ENCODE results near the gene UBR3.
"Not testable (repeated sequence)": the region's sequence is repeated elsewhere in the genome, so short reads cannot be mapped to it uniquely, and the experiment has no call there.

UBR3 gene, protein sequence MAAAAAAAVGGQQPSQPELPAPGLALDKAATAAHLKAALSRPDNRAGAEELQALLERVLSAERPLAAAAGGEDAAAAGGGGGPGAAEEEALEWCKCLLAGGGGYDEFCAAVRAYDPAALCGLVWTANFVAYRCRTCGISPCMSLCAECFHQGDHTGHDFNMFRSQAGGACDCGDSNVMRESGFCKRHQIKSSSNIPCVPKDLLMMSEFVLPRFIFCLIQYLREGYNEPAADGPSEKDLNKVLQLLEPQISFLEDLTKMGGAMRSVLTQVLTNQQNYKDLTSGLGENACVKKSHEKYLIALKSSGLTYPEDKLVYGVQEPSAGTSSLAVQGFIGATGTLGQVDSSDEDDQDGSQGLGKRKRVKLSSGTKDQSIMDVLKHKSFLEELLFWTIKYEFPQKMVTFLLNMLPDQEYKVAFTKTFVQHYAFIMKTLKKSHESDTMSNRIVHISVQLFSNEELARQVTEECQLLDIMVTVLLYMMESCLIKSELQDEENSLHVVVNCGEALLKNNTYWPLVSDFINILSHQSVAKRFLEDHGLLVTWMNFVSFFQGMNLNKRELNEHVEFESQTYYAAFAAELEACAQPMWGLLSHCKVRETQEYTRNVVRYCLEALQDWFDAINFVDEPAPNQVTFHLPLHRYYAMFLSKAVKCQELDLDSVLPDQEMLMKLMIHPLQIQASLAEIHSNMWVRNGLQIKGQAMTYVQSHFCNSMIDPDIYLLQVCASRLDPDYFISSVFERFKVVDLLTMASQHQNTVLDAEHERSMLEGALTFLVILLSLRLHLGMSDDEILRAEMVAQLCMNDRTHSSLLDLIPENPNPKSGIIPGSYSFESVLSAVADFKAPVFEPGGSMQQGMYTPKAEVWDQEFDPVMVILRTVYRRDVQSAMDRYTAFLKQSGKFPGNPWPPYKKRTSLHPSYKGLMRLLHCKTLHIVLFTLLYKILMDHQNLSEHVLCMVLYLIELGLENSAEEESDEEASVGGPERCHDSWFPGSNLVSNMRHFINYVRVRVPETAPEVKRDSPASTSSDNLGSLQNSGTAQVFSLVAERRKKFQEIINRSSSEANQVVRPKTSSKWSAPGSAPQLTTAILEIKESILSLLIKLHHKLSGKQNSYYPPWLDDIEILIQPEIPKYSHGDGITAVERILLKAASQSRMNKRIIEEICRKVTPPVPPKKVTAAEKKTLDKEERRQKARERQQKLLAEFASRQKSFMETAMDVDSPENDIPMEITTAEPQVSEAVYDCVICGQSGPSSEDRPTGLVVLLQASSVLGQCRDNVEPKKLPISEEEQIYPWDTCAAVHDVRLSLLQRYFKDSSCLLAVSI (N-terminal part only)

DNA sequence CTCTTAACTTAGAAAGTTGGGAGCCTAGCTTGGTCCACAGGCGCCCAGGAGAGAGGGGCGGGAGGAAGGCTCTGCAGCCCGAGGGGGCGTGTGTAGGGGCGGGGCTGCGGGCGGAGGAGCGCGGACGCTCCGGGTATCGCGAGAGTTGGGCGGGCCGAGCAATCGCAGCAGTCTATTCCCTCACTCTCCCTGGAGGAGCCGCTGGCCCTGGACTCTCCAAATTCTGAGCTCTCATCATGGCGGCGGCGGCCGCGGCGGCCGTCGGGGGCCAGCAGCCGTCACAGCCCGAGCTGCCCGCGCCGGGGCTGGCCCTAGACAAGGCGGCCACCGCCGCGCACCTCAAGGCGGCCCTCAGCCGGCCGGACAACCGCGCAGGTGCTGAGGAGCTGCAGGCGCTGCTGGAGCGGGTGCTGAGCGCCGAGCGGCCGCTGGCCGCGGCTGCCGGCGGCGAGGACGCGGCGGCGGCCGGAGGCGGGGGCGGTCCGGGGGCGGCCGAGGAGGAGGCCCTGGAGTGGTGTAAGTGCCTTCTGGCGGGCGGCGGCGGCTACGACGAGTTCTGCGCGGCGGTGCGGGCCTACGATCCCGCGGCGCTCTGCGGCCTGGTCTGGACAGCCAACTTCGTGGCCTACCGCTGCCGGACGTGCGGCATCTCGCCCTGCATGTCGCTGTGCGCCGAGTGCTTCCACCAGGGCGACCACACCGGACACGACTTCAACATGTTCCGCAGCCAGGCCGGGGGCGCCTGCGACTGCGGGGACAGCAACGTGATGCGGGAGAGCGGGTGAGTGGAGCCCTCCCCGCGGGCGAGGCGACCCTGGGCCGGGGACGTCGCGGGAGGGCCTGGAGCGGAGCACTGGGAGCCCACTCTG is at the start of gene UBR3:
Gene UBR3, plus strand, starts transcription at position 183 of the 869 bp plus-strand sequence. Its CDS starts 54 bp downstream, at position 237.
- DNase-seq (ENCODE audit: low read depth in 2 of 2), result peak; percentile 76 to 88

DNA sequence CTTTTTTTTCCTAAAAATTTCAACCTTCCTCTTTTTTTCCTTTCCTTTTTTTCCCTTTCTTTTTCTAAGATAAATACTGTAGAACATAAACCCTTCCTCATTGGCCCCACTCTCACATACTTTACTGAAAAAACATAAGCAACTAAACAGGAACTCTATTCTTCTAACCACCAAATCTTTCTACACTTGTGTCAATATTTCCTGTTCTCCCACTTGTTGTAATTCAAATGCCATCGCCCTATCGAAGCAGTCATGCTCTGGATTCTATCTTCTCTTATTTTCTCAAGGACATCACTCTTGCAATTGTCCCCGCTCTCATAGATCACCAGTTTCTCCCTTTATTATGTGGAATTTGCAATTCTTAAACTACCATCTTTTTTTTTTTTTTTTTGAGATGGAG is 48.8 kb upstream of the UBR3 start:
- no peak for DNase-seq (ENCODE audit: low read depth in 2 of 2)

DNA sequence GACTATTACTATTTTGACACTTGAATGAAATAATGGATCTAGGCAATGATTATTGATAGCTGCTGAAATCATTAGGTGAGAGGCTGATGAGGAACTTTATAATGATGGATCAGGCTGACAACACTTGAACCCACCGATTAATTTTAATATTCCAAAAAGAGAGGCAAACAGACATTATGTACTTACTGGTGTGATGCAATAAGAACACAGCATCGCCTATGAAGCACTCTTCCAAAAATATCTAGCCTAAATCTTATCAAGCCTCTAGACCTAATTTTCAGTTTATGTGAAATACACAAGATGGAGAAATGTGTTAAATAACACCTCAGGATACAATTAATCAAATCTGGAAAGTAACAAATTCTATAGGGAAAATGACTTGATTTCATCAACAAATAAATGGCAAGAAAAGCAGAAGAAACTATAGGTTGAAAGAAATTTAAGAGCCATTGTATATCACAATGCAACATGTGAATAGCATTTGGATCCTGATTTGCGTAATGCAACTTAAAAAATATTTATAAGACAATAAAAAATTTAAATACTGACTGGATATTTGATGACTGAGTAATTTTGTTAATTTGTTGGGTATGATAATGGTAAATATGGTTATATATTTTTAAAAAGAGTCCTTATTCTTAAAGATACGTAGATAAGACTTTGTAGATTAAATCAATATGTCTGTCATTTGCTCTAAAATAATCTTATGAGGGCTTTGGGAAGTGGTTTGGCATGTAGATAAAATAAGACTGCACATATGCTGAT is 45.8 kb upstream of the UBR3 start:
- DNase-seq (ENCODE audit: low read depth in 2 of 2), result no peak

DNA sequence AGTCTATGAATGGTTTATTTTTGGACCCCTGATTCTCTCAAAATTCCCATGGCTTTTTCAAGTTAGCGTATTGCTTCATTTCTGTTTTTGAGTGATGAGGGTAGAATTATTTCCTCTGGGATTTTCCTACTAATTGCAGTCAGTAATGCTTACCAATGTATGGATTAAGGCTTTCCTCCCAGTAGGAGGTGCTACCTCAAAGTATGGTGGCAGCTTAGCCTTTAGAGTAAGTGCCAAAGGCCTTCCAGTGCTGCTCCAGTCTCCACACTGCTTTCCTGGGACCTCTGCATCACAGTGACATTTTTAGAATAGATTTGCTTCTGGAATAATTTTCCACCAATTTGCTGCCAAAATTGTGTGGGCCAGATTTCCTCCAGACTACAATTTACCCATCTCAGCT is 44.7 kb upstream of the UBR3 start:
- DNase-seq (ENCODE audit: low read depth in 2 of 2), result no peak

DNA sequence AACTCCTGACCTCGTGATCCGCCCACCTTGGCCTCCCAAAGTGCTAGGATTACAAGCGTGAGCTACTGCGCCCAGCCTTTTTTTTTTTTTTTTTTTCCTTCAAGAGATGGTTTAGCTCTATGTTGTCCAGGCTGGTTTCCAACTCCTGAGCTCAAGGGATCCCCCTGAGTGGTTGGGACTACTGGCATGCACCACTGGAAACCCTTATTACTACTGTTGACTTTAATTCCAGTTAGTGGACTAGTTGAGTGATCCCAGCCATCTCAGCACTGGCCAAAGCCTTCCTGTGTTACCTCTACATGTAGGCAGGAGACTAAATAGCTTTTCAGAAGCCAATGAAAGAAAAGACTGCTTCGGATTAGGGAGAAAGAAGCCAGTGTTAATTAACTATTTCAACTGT is 36.7 kb upstream of the UBR3 start:
- DNase-seq (ENCODE audit: low read depth in 2 of 2), result no peak

DNA sequence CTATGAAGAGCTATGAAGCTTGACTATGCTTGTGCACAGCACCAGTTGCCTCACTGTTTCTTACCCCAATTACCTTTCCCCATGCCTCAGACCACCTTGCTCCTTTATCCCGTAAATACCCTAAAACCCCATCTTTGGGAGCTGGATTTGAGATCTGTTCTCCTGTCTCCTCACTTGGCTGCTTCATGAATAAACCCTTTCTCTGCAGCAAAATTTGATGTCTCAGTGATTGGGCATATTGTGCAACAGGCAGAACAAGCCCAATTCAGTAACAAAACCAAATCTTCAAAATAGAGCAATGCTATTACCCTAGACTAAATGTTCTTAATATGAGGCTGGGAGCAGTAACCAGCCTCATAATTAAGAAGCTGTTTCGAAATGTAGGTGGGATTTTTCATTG is 32.1 kb upstream of the UBR3 start:
- DNase-seq (ENCODE audit: low read depth in 2 of 2), result no peak

DNA sequence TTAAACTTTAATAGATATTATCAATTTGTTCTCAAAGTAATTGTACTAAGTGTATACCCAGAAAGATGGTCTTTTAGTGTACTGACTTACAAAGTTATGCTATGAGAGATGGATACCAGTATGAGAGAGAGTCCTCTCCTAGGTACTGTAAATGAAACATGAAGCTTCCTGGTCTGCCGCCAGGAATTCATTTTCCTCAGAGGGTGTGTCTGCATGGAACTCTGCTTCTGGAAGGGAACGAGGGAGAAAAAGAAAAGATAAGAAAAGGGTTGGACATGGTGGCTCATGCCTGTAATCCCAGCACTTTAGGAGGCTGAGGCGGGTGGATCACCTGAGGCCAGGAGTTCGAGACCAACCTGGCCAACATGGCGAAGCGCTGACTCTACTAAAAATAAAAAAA is 30.8 kb upstream of the UBR3 start:
- DNase-seq (ENCODE audit: low read depth in 2 of 2), result no peak

DNA sequence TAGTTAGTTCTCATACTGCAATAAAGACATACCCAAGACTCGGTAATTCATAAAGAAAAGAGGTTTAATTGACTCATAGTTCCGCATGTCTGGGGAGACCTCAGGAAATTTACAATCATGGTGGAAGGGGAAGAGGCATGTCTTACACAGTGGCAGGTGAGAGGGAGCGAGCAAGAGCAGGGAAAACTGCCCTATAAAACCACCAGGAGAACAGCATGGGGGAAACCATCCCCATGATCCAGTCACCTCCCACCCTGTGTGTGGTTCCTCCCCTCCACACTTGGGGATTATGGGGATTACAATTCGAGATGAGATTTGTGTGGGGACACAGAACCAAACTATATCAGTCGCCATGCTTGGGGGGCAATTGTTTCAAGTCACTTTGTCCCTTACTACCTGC is 29.7 kb upstream of the UBR3 start:
- DNase-seq (ENCODE audit: low read depth in 2 of 2), result no peak

DNA sequence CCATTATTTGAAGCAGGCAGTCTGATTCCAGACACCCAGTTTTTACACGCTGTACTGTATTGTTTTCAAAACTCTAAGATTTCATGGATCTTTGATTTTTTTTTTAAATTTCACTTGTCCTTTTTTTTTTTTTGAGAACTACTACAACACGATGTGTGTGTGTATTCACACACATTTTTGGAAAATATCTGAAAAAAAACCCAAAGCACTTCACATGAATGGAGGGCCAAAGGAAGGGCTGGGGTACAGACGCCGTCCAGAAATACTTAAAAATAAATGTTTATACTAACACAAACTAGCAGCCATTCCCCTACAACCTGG is 28.9 kb upstream of the UBR3 start:
- DNase-seq (ENCODE audit: low read depth in 2 of 2), result no peak

DNA sequence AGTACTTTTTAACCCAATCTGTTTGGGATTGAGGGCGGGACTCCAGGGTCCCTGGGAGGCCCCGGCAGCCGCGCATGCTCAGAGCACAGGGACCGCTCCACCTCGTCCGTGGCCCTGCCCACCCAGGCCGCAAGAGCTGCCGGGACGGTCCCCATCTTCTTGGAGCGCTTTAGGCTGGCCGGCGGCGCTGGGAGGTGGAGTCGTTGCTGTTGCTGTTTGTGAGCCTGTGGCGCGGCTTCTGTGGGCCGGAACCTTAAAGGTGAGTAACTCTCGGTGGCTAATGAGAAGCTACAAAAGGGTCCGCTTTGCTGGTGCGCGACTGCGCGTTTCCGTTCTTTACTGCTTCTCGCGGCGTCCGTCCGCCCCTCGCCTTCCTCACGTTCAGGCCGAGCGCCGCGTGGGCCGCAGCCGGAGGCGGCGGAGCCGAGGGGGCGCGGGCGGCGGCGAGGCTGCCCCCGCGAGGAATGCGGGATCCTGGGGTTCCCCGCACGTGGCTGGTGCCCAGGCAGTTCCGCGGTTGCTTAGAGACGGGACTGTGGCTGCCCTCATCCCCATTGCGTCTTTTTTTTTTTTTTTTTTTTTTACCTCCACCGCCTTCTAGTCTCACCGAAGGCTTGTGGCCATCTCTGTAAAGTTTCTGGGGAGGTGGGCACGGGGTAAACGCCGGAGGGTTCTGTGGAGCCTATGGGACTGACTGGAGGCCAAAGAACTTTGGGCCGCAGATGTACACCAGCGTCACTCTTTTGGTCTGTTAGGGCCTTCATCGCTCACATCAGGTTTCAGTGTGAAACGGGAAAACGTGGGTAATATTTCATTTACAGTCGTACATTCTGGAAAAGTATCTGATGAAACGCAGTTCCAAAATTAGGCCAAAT is 28.3 kb upstream of the UBR3 start, which contains the start of gene SSB:
Gene SSB, plus strand, starts transcription at position 154 of the 875 bp plus-strand sequence. CDS start 2,090 bp downstream, outside the sequence.
- peak; percentile 95 for DNase-seq (ENCODE audit: low read depth in 2 of 2)

DNA sequence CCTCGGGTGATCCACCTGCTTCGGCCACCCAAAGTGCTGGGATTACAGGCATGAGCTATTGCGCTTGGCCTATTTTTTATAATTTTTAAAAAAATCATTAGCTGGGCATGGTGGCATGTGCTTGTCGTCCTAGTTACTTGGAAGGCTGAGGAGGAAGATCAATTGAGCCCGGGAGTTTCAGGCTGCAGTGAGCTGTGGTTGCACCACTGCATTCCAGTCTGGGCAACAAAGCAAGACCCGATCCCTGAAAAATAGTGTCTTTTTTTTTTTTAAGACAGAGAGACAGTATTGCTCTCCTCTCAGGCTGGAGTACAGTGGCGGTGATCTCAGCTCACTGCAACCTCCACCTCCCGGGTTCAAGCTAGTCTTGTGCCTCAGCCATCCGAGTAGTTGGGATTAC is 23.8 kb upstream of the UBR3 start:
- no peak for DNase-seq (ENCODE audit: low read depth in 2 of 2)

DNA sequence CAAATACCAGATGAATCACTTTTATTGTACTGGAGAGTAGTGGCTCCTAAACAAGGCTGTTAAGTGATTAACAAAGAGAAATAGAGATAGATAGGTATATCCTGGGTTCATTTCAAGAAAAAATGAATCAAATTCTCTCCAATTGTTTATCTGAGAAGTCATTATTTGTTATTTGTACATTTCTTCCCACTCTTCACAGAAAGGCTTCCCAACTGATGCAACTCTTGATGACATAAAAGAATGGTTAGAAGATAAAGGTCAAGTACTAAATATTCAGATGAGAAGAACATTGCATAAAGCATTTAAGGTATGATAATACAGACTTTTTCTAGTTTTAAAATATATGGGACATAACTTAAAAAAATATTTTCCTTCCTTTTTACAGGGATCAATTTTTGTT is 20.7 kb upstream of the UBR3 start:
- no peak for DNase-seq (ENCODE audit: low read depth in 2 of 2)

DNA sequence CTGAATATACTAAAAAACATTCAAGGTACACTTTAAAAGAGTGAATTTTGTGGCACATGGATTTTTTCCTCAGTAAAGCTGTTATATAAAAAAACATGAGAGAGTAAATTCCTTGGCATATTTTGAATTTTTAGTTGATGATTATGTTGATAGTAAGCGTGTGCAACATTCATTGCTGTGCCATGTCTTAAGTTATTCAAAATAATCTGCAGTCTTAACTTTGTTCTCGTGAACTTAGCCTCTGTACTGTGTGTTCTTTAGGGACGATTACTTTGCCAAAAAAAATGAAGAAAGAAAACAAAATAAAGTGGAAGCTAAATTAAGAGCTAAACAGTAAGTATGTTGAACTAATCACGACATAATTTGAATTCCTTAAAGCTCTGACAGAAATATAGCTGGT is 19.0 kb upstream of the UBR3 start:
- DNase-seq (ENCODE audit: low read depth in 2 of 2), result no peak

DNA sequence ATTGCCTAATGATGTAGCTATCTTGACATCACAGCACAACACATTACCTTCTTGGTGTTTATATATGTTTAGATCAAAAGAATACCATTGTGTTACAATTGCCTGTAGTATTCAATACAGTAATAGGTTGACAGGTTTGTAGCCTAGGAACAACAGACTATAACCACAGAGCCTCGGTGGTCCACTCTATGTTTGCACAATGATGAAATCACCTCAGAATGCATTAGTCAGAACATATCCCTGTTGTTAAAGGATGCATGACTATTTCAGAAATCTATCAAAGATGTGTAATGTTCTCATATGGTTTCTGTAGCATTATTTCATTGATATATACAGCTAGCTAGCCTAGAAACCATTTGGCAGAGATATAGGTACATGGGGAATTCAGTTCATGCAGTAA is 11.4 kb upstream of the UBR3 start:
- DNase-seq (ENCODE audit: low read depth in 2 of 2), result no peak

DNA sequence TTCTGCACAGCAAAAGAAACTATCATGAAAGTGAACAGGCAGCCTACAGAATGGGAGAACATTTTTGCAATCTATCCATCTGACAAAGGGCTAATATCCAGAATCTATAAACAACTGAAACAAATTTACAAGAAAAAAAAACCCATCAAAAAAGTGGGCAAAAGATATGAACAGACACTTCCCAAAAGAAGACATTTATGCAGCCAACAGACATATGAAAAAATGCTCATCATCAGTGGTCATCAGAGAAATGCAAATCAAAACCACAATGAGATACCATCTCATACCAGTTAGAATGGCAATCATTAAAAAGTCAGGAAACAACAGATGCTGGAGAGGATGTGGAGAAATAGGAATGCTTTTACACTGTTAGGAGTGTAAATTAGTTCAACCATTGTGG is 10.3 kb upstream of the UBR3 start:
- DNase-seq (ENCODE audit: low read depth in 2 of 2), result not testable (repeated sequence)

DNA sequence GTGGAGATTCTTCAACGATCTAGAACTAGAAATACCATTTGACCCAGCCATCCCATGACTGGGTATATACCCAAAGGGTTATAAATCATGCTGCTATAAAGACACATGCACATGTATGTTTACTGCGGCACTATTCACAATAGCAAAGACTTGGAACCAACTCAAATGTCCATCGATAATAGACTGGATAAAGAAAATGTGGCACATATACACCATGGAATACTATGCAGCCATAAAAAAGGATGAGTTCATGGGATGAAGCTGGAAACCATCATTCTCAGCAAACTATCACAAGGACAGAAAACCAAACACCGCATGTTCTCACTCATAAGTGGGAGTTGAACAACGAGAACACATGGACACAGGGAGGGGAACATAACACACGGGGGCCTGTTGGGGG is 9.9 kb upstream of the UBR3 start:
- DNase-seq (ENCODE audit: low read depth in 2 of 2), result not testable (repeated sequence)

DNA sequence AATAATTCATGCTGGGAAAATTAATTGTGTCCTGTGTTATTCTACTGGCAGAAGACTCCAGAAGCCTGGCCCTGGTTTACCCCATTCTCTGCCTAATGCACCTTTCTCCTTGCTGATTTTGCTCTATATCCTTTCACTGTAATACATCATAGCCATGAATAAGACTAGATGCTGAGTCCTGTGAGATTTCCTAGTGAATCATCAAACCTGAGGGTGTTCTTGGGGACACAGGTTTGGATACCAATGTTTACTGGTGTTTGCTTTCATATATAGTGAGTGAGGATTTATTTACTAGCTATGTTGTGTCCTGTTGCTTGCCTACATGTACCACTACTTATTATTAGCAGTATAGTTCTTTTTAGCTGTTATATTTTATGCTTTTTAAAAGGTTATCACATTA is 9.0 kb upstream of the UBR3 start:
- DNase-seq (ENCODE audit: low read depth in 2 of 2), result no peak

DNA sequence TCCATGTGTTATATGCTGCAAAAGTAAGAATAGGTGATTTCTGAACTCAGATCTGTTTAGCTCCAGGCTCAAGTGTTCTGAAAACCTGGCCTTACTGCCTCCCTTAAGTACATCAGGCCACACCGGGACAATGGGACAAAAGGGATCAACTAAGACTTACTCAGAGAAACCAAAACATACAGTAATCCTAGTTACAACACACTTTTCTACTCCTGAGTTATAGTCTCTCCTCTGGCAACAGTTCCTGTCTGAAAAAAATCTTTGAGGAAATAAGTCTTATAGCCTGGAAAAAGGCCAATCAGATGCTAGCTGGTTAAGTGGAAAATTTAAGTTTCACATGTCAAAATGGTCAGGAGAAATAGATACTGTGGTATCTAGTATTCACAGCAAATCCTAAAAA is 8.1 kb upstream of the UBR3 start:
- DNase-seq (ENCODE audit: low read depth in 2 of 2), result no peak

DNA sequence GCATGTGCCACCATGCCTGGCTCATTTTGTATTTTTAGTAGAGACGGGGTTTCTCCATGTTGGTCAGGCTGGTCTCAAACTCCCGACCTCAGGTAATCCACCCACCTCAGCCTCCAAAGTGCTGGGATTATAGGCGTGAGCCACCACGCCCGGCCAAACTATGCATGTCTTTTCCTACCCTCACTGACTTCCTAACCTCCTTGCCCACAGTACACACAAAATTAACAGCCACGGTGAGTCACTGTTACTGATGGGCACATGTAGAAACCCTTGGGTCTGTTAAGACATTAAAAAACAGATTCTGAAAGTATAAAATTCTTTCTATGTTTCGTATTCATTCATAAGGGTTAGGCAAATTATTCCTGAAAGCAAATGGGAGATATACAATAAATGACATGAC is 7.2 kb upstream of the UBR3 start:
- not testable (repeated sequence) for DNase-seq (ENCODE audit: low read depth in 2 of 2)

Data from stimulated activated CD4-positive, alpha-beta T cell treated with anti-CD3 and anti-CD28 coated beads, Interleukin-15, amount 100 ng/mL, for 48 hours (primary cell).